Mucosa of gallbladder (tissue), 1 donor: Measurements from ENCODE around the gene THPO. TPM values are rescaled to one million over a fixed set of nuclear protein-coding genes. Genes with fewer than 3 reads are reported as not detected.

Source experiments
- DNase-seq: peaks from one replicate; pipeline ENCODE4 v3.0.0-alpha.2; 2020; ENCODE audit warnings: low spot score
- total RNA-seq: library from RNA; stranded (reverse); gene quantifications from one replicate; pipeline ENCODE4 v1.2.1, GENCODE V29; 2021
- donor health status: DM: no; HTN: no; CAD: no.

Gene THPO
- total RNA-seq, 1 donor from 2014 or later, result 0.29 TPM

GRCh38 chr3:184333700-184334099 lies 44.3 kb downstream of the THPO start:
- DNase-seq, result no peak

GRCh38 chr3:184333190-184333589 lies 44.8 kb downstream of the THPO start:
- DNase-seq, result no peak

- DNase-seq, result no peak
Measured at GRCh38 chr3:184332370-184333090, 45.5 kb downstream of the THPO start.

- DNase-seq, result no peak
Measured at GRCh38 chr3:184328516-184328915, 49.5 kb downstream of the THPO start.

- DNase-seq, result no peak
Measured at GRCh38 chr3:184327171-184327570, 50.8 kb downstream of the THPO start.

- DNase-seq, result no peak
Measured at GRCh38 chr3:184325715-184326369, 52.2 kb downstream of the THPO start.

DNA sequence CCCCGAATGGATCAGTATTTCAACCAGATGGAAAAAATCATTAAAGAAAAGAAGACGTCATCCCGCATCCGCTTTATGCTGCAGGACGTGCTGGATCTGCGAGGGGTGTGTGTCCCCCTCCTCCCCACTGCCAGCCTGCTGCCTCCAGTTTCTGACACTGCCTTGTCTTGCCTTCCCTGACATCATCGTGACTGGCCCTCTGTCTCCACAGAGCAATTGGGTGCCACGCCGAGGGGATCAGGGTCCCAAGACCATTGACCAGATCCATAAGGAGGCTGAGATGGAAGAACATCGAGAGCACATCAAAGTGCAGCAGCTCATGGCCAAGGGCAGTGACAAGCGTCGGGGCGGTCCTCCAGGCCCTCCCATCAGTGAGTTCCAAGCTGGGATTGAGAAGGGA lies 52.7 kb downstream of the THPO start:
- DNase-seq, result no peak

- no peak for DNase-seq
Measured at GRCh38 chr3:184323696-184324095, 54.3 kb downstream of the THPO start.

- no peak for DNase-seq
Measured at GRCh38 chr3:184322731-184323487, 55.1 kb downstream of the THPO start.

Other genes starting within 250 kb of the THPO start
- 35.5 TPM for gene EIF2B5, start 242.8 kb downstream of the THPO start, total RNA-seq
- gene DVL3, start 222.8 kb downstream of the THPO start, total RNA-seq, result 99.2 TPM
- gene AP2M1, start 203.4 kb downstream of the THPO start, total RNA-seq, result 322 TPM
- 77.4 TPM for gene ABCF3, start 192.0 kb downstream of the THPO start, total RNA-seq
- gene VWA5B2, start 148.6 kb downstream of the THPO start, total RNA-seq, result not detected
- 44.7 TPM for gene ALG3, start 129.2 kb downstream of the THPO start, total RNA-seq
- 3.2 TPM for gene EEF1AKMT4, start 128.5 kb downstream of the THPO start, total RNA-seq
- 0.40 TPM for gene CAMK2N2, start 116.7 kb downstream of the THPO start, total RNA-seq
- 0.14 TPM for gene ECE2, start 102.2 kb downstream of the THPO start, total RNA-seq
- 174 TPM for gene PSMD2, start 79.0 kb downstream of the THPO start, total RNA-seq
- 330 TPM for gene EIF4G1, start 63.6 kb downstream of the THPO start, total RNA-seq
- gene FAM131A, start 40.6 kb downstream of the THPO start, total RNA-seq, result 41.5 TPM
- 104 TPM for gene CLCN2, start 16.6 kb downstream of the THPO start, total RNA-seq
- gene POLR2H, start 16.5 kb downstream of the THPO start, total RNA-seq, result 107 TPM
- 6.5 TPM for gene CHRD, start 1.8 kb upstream of the THPO start, total RNA-seq
- 10.2 TPM for gene EPHB3, start 183.6 kb upstream of the THPO start, total RNA-seq